CD4-positive, alpha-beta T cell treated with Interleukin-4 for 4 hours (primary cell): Measurements from ENCODE around the gene LCN12.

Experiments
- DNase-seq: peaks from one replicate; pipeline ENCODE4 v3.0.0-alpha.2; 2020

Gene LCN12, protein sequence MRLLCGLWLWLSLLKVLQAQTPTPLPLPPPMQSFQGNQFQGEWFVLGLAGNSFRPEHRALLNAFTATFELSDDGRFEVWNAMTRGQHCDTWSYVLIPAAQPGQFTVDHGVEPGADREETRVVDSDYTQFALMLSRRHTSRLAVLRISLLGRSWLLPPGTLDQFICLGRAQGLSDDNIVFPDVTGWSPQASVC

DNA sequence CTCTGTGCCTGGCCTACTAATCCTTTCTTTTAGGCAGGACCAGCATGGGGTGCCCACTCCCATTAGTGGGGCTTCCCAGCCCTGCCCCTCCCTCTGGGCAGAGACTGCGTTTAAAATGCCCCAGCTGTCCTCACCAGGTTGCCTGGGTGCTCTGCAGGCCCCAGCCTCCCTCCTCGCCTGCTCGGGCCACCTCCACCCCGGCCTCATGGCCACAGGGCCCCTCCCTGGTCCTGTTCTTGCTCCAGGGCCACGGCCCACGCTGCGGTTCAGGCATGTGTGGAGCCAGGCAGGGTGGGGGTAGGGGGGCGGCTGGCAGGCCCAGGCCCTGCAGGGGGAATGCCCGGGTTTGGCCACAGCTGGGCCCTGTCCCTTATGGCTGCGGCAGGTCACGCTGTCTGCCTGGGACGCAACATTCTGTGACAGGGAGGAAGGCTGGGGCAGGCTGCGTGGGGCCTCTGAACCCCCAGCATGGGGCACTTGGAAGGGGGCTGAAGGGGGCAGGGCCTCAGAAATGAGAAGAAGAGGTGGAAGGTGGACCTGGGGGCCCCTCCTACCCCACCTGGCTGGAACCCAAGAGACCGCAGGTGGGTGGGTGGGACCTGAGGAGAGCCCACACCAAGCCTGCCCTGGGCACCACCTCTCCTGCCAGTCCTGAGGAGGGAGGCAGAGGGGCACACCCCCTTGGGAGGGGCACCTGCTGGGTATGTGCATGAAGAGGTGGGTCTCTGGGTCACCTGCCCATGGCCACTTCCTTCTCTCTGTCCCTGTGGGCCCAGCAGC, at the start of gene LCN12:
LCN12 (plus strand) TSS at position 733 of the 780 bp plus-strand sequence. CDS start 55 bp downstream, outside the sequence.
- no peak for DNase-seq

DNA sequence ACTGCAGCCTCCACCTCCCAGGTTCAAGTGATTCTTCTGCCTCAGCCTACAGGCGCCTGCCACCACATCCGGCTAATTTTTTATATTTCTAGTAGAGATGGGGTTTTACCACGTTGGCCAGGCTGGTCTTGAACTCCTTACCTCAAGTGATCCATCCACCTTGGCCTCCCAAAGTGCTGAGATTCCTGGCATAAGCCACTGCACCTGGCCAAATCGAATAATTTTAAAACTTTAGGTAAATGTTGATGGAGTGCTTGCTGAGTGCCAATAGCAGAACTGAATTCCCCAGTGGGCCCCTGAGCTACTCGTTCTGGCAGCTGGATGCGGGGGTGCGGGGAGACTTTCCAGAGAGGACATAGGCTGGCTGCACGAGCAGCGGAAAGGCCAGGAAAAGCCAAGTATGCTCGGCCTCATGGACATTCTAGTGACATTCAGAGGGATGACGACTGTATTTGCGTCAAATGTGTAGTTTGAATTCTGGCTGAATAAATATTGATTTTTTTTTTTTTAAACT, 49.0 kb upstream of the LCN12 start:
- peak; percentile 47 for DNase-seq

DNA sequence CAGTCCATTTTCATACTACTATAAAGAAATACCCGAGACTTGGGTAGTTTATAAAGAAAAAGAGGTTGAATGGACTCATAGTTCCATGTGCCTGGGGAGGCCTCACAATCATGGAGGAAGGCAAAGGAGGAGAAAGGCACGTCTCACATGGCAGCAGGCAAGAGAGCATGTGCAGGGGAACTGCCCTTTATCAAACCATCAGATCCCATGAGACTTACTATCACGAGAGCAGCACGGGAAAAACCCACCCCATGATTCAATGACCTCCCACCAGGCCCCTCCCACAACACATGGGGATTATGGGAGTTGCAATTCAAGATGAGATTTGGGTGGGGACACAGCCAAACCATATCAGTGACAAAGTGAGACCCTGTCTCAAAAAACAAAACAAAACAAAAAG, 45.8 kb upstream of the LCN12 start:
- DNase-seq: no peak

DNA sequence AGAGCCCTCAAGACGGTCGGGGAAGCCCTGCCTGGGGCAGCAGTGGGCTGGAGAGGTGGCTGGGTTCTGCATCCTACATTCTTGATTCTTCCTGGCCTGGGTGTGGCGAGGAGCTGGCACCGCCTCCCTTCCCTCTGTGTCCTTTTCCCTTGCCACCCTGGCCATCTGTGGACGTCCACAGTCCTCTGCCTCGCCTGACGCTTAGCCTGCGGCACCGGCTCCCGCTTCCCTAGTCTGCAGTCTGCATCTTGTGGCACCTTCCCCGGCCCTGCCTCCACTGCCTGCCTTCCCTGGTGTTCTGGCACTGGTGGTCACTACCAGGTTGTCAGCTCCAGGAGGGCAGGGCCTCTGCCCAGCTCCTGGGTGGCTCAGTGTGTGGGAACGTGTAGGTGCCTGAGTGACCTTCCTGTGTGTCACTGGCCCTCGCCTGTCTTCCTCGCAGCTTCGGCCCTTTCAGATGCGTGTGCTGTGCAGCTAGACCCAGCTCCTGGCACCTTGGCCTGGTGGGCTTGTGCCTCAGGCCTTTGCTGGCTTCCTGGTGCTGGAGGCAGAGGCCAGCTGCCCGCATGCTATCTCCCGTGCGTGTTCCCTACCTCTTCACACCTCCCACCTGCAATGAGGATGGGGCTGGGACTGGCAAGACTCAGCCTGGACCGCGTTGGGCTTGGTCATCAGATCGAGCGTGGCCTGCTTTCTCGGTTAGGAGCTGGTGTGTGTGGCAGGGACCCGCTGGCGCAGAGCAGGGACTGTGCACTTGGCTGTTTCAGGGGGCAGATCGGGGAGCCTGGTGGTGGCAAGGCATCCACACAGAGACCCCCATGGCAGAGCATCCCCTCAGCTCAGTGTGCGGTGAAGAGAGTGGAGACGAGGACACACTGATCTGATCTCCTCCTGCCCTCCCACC, 44.8 kb upstream of the LCN12 start:
- no peak for DNase-seq

DNA sequence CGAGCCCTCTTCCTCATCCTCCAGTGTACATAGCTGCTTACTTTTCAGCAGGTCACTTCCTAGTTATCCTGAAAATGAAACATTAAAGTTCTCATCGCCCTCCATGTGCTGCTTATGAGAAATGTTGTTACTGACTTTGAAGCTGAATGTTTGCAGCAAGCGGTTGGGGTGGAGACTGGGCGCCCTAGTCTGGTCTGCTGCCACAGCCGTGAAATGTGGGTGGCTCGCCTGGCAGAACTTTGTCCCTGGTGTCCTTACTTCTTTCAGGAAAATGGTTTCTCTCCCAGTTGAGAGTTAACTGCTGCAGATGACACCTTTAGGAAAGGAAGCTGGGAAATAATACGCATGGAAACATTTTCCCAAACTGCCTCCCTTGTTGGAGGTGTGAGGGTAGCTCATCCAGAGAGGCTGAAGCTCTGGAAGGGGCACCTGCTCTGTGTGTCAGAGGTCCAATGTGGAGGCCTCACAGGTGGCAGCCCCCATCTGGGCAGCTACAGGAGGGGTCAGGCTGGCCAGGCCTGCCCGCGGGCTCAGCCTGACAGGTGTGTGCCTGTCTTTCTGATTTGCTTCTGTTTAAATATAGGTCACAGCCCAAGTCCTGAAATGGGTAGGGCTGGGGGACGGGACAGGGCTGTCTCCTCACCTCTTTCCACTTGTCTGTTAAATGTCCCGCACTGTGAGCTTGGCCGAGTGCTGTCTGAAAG, 41.7 kb upstream of the LCN12 start:
- DNase-seq: no peak

DNA sequence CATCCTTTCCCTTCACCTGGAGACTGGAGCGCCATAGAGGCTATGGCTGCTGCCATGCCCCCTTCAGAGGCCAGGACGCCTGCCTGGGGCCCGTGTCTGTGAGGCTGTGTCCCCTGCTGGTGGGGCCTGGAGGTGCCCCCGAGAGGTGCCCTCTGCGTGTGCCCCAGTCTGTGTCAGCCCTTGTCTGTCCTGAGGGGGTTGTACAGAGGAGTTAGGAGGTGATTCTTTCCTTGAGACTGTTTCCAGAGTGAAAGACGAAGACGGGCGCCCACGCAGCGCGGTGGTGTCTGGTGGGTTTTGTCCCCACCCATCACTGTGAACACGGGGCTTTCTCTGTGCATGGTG, 41.2 kb upstream of the LCN12 start:
- DNase-seq: no peak

DNA sequence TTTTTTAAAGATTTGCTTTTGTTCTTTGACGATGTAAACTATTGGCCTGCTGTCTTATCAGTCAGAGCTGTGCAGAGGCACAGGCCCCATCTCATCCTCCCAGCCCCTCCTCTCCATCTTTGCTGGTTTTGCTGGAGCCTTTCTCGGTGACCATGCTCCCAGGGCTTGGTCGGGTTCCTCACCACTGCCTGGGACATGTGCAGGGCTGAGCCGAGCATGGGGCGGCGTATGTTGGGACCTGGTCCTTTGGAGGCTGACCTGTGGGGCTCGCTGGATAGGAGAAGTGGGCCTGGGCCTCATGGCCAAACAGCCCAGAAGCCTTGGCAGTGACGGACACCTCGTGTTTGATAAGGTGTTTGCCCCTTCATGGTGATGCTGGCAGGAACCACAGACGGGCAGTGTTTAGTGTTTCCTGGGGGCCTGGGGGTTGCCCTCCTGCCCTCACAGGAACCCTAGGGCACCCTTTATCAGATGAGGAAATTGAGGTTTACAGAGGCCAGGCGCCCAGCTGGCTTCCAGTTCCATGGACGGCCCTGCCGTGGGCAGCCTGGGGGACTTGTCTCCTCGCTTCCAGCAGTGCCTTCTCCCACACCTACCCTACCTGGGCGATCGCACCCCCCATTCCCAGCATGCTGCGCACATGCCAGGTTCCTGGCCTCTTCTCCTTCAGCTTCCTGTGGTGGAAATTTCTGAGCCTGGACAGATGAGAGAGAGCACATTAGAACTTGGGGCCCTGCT, 38.2 kb upstream of the LCN12 start:
- no peak for DNase-seq

DNA sequence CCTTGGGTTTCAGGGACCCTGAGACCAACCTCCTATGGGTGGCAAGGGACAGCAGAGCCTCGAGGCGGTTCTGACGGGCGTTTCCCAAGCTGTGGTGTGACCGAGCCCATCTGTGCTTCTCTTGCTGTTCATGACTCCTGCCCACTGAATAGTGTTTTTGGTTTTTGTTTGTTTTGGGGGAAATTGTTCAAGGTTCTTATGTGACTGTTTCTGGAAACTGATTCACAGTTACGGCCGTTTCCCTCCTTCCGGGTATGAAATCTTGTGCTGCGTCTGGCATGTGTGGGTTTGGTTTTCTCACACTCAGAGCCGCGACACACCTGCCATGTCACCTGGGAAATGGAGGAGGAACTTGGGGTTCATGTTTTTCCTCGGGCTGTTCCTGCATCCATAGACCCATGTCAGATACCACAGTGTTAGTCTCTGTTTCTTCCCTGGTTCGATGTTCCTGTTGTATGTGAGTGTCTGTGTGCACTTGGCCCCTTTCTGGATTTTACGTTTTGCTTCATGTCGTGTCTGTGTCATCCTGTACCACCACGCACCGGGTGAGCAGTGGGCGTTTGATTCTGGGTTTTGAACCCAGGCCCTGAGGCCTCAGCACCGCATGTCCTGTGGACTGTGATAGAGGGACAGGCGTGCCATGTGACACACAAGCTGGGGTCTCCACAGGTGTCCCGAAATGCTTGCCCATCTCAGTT, 36.3 kb upstream of the LCN12 start:
- DNase-seq: no peak

DNA sequence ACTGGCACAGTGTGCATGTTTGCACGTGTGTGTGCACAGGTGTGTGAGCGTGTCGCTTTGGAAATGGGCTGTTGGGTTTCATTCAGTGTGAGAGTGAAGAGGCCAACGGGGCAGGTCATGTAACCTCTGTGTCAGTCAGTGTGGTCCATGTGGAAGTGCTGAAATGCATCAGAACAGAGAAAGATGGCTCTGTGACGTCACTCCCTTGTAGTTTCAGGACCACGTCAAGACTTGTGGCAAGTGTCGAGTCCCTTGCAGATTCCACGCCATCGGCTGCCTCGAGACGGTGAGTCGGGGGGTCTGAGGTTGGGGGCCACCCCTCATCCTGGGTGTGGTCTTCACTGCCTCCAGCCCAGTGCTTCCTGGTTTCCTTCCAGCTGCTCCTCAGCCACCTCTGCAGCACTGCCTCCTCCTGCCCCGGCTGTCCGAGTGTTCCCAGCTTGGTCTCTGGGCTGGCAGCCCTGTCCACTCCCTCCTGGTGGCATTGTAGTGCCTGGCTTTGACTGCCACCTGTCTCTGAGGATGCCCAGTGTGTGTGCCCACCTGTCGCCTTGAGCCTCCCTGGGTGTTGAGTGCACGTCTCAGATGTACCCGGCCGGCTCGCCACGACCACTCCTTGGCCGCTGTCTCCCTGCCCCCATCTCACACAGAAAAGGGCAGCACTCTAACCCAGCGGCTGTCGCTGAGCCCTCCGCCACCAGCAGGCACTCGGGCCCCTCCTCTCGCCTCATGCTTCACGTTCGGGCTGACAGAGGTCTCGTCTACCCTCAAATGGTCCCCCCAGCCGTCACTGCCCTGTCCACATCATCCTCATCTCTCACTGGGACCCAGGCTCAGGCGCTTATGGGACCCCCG, 35.5 kb upstream of the LCN12 start:
- no peak for DNase-seq

DNA sequence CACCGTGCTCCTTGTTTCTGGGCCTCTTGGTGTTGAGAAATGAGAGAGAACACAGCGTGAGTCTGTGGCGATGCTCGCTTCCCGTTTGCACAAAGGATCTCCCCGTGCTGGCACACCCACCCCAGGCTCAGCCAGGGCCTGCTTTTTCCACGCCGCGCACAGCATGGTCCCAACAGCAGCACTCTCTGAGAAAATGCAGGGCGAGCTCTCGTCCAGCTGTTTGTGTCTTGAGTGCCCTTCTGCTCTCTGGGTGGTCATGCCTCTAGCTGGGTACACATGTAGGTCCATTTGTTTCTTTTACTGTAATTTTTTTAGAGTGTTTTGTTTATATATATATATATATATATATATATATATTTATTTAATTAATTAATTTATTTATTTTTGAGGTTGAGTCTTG, 34.2 kb upstream of the LCN12 start:
- no peak for DNase-seq

DNA sequence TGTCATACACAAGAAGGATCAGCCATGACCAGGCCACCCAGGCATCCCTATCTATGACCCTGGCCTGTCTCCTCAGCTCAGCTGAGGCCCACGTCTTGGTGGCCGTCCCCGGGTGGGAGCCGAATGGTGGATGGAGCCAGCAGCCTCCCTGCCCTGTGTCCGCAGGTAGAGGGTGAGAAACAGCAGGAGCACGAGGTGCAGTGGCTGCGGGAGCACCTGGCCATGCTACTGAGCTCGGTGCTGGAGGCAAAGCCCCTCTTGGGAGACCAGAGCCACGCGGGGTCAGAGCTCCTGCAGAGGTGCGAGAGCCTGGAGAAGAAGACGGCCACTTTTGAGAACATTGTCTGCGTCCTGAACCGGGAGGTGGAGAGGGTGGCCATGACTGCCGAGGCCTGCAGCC, 32.0 kb upstream of the LCN12 start:
- no peak for DNase-seq

DNA sequence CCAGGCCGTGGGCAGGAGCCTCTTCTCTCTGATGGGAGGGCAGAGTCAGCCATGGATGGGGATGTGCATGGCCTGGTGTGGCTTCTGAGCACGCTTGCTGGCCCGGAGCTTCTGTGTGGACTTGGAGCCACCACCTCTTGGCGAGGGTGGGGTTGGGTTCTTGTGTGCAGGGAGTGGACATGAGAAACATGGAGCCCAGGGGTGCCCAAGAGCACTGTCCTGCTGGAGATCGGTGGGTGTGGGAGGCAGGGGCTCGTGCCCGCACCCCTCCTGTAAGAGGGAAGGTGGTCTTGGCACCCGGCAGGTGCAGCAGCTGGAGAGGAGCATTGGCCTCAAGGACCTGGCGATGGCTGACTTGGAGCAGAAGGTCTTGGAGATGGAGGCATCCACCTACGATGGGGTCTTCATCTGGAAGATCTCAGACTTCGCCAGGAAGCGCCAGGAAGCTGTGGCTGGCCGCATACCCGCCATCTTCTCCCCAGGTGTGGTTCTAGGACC, 31.3 kb upstream of the LCN12 start:
- DNase-seq: no peak

DNA sequence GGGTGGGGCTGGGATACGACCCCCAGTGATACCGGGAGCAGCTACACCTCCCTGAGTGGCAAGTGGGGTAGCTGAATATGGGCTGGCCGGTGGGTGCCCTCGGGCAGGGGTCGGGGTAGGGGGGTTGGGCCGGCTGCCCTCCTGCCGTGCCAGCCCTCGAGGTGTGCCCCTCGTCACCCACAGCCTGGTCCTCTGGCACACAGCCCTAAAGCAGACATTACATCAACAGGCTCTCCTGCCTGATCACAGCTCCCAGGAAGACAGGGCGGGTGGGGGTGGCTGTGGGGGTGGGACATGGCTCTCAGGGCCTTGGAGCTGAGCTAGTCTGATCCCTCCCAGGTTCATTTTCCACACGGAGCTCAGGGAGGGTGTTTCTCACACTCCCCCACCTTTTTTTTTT, 30.8 kb upstream of the LCN12 start:
- DNase-seq: no peak

DNA sequence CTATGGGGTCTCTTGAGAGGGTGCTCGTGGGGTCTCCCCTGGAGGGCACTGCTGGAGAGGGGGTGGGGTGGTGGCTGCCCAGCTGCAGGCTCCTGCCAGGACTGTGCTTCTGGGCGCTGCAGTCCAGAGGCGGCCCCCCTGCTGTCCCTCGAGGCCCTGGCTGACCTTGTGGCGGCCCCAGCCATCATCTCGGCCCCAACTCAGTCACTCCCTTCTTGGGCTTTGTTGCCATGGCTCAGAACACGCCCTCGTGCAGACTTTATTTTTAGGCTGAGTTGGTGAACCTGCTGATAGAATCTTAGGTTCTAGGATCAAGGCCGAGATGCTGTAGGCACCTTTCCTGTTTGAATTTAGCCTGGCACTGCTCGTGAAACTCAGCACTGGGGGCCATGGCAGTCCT, 30.4 kb upstream of the LCN12 start:
- DNase-seq: no peak

DNA sequence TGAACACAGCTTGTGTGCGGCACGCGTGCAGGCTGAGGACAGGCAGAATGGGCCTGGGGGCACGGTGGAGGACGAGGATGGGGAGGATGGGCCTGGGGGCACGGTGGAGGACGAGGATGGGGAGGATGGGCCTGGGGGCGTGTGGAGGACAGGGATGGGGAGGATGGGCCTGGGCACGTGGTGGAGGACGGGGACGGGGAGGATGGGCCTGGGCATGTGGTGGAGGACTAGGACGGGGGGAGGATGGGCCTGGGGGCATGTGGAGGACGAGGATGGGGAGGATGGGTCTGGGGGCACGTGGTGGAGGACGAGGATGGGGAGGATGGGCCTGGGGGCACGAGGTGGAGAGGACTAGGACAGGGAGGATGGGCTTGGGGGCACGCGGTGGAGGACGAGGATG, 29.5 kb upstream of the LCN12 start:
- DNase-seq: no peak

DNA sequence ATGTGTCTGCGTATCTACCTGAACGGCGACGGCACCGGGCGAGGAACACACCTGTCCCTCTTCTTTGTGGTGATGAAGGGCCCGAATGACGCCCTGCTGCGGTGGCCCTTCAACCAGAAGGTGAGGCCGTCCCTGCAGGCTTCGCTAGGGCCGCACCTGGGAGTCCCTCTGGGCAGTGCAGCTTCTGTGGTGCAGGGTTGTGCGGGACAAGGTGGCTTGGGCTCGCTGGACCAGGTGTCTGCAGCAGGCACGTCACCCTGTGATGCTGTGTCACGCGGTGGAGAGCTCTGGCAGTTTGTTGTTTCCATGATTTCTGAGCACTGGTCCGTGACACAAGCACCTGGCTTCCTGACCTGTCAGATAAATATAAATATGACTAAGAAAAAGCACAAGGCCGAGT, 28.2 kb upstream of the LCN12 start:
- DNase-seq: no peak

DNA sequence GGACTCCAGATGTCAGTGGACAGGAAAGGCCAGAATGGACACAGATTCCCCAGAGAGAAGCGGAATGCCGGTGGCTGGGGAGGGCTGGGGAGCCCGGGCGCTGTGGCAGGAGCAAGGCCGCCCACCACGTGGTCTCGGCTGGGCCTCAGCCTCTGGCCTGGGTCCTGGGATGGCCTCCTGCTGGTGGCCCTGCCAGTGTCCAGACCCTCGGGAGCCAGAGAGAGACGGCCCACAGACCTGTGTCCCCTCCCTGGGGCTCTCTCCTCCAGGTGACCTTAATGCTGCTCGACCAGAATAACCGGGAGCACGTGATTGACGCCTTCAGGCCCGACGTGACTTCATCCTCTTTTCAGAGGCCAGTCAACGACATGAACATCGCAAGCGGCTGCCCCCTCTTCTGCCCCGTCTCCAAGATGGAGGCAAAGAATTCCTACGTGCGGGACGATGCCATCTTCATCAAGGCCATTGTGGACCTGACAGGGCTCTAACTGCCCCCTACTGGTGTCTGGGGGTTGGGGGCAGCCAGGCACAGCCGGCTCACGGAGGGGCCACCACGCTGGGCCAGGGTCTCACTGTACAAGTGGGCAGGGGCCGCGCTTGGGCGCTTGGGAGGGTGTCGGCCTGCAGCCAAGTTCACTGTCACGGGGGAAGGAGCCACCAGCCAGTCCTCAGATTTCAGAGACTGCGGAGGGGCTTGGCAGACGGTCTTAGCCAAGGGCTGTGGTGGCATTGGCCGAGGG, 26.5 kb upstream of the LCN12 start:
- no peak for DNase-seq

DNA sequence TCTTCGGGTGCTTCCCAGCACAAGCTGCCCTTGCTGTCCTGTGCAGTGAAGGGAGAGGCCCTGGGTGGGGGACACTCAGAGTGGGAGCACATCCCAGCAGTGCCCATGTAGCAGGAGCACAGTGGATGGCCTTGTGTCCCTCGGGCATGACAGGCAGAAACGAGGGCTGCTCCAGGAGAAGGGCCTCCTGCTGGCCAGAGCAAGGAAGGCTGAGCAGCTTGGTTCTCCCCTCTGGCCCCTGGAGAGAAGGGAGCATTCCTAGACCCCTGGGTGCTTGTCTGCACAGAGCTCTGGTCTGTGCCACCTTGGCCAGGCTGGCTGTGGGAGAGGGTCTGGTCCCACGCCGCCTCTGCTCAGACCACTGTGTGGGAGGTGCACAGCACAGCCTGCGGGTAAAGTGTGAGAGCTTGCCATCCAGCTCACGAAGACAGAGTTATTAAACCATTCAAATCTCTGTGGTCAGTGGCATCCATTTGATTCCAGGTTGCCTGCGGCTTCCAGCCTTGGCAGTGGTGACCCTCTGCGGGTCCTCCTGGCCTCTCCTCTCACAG, 25.8 kb upstream of the LCN12 start:
- DNase-seq: no peak

DNA sequence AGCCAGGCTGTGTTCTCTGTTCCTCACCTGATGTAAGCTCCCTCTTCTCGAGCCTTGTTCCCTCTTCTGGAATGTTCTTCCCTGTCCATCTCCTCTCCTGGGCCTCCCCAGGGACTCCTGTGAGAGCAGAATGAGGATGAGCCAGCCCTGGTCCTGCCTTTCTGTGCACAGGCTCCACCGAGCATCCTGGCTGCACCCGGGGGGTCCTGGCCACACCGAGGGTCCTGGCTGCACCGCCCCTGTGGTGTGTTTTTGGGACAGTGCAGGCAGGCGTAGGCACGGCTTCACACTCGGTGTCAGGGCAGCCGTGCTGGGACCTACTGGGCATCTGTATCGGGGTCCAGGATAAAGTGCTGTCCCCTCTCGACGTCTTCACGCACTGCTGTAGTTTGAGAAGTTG, 25.3 kb upstream of the LCN12 start:
- DNase-seq: no peak
